SK-N-SH treated with all-trans-retinoic acid at 6 μM for 48 hours (cell line): ENCODE results near the gene USP24.

Source experiments
- ATAC-seq: fragments of 200-7000 bp; cut with Tn5 transposase; 3 replicates; pipeline ENCODE4 v1.9.1; 2020; ENCODE audit warnings: mild to moderate bottlenecking, moderate library complexity
- ARNTL ChIP-seq: fragments of 450-650 bp; formaldehyde crosslinking; IDR thresholded peaks from 2 replicates; pipeline ENCODE4 v1.5.0; 2020; ENCODE audit warnings: low read depth, mild to moderate bottlenecking, moderate library complexity, borderline replicate concordance
- BACH2 ChIP-seq: fragments of 250-450 bp; sonication (Bioruptor Pico); IDR thresholded peaks from 2 replicates; pipeline ENCODE4 v1.9.0; 2021; ENCODE audit warnings: mild to moderate bottlenecking, borderline replicate concordance
- CREB5 ChIP-seq: fragments of 250-450 bp; sonication (Bioruptor Pico); IDR thresholded peaks from 2 replicates; pipeline ENCODE4 v1.5.1; 2020; ENCODE audit warnings: low read depth, mild to moderate bottlenecking, moderate library complexity
- CSDC2 ChIP-seq: fragments of 250-450 bp; sonication (Bioruptor Pico); IDR thresholded peaks from 2 replicates; pipeline ENCODE4 v1.5.0; 2020; ENCODE audit warnings: mild to moderate bottlenecking, moderate library complexity
- CSRNP3 ChIP-seq: fragments of 250-450 bp; sonication (Bioruptor Pico); IDR thresholded peaks from 2 replicates; pipeline ENCODE4 v1.5.1; 2021; ENCODE audit warnings: mild to moderate bottlenecking, moderate library complexity
- ESRRG ChIP-seq: fragments of 250-450 bp; sonication (Bioruptor Pico); IDR thresholded peaks from 2 replicates; pipeline ENCODE4 v1.6.1; 2021; ENCODE audit warnings: mild to moderate bottlenecking
- ISL1 ChIP-seq: fragments of 250-450 bp; sonication (Bioruptor Pico); IDR thresholded peaks from 2 replicates; pipeline ENCODE4 v2.1.2; 2022; ENCODE audit warnings: mild to moderate bottlenecking, moderate library complexity
- OSR1 ChIP-seq: fragments of 250-450 bp; sonication (Bioruptor Pico); IDR thresholded peaks from 2 replicates; pipeline ENCODE4 v1.8.0; 2022; ENCODE audit warnings: moderate library complexity, mild to moderate bottlenecking, inconsistent platforms
- PATZ1 ChIP-seq: fragments of 250-450 bp; sonication (Bioruptor Pico); IDR thresholded peaks from 2 replicates; pipeline ENCODE4 v1.8.0; 2020; ENCODE audit warnings: mild to moderate bottlenecking, moderate library complexity, borderline replicate concordance
- RARB ChIP-seq: fragments of 250-450 bp; sonication (Bioruptor Pico); IDR thresholded peaks from 2 replicates; pipeline ENCODE4 v1.8.0; 2021; ENCODE audit warnings: mild to moderate bottlenecking, moderate library complexity
- SNAI2 ChIP-seq: fragments of 250-450 bp; sonication (Bioruptor Pico); IDR thresholded peaks from 2 replicates; pipeline ENCODE4 v1.5.0; 2020; ENCODE audit warnings: mild to moderate bottlenecking, moderate library complexity
- TCF4 ChIP-seq: fragments of 250-450 bp; sonication (Bioruptor Pico); IDR thresholded peaks from 2 replicates; pipeline ENCODE4 v1.8.0; 2021; ENCODE audit warnings: mild to moderate bottlenecking, moderate library complexity, borderline replicate concordance
- TOX ChIP-seq: fragments of 250-450 bp; sonication (Bioruptor Pico); IDR thresholded peaks from 2 replicates; pipeline ENCODE4 v1.8.0; 2021; ENCODE audit warnings: mild to moderate bottlenecking, moderate library complexity, borderline replicate concordance
- ZC3H10 ChIP-seq: fragments of 250-450 bp; sonication (Bioruptor Pico); IDR thresholded peaks from 2 replicates; pipeline ENCODE4 v1.5.1; 2021; ENCODE audit warnings: mild to moderate bottlenecking, moderate library complexity
- ZFP30 ChIP-seq: fragments of 450-650 bp; formaldehyde crosslinking; IDR thresholded peaks from 2 replicates; pipeline ENCODE4 v1.5.0; 2022; ENCODE audit warnings: mild to moderate bottlenecking, moderate library complexity
- ZNF565 ChIP-seq: fragments of 450-650 bp; formaldehyde crosslinking; conservative IDR thresholded peaks from 2 replicates; pipeline ENCODE4 v1.5.0; 2020; ENCODE audit warnings: low read depth, mild to moderate bottlenecking, moderate library complexity
- ZNF8 ChIP-seq: fragments of 450-650 bp; formaldehyde crosslinking; IDR thresholded peaks from 2 replicates; pipeline ENCODE4 v1.5.0; 2020; ENCODE audit warnings: mild to moderate bottlenecking, moderate library complexity
- TF ChIP-seq, protein P1 (sequence below): fragments of 250-450 bp; sonication (Bioruptor Pico); IDR thresholded peaks from 2 replicates; pipeline ENCODE4 v1.8.0; 2021; ENCODE audit warnings: low read depth, mild to moderate bottlenecking, moderate library complexity, borderline replicate concordance
- TF ChIP-seq, protein P2 (sequence below): fragments of 250-450 bp; sonication (Bioruptor Pico); IDR thresholded peaks from 2 replicates; pipeline ENCODE4 v1.5.0; 2020; ENCODE audit warnings: mild to moderate bottlenecking, moderate library complexity

Gene USP24

GRCh38 chr1:55153031-55153430 is 62.1 kb downstream of the USP24 start:
- no peak for TF ChIP-seq SNAI2
- no peak for TF ChIP-seq CSRNP3 (CRISPR knock-in tag)
- no peak for TF ChIP-seq ESRRG
- no peak for TF ChIP-seq ZNF565 (CRISPR knock-in tag)
- no peak for TF ChIP-seq OSR1 (CRISPR knock-in tag)
- TF ChIP-seq, protein P1, sequence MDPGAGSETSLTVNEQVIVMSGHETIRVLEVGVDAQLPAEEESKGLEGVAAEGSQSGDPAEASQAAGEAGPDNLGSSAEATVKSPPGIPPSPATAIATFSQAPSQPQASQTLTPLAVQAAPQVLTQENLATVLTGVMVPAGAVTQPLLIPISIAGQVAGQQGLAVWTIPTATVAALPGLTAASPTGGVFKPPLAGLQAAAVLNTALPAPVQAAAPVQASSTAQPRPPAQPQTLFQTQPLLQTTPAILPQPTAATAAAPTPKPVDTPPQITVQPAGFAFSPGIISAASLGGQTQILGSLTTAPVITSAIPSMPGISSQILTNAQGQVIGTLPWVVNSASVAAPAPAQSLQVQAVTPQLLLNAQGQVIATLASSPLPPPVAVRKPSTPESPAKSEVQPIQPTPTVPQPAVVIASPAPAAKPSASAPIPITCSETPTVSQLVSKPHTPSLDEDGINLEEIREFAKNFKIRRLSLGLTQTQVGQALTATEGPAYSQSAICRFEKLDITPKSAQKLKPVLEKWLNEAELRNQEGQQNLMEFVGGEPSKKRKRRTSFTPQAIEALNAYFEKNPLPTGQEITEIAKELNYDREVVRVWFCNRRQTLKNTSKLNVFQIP: no peak
- no peak for TF ChIP-seq BACH2
- no peak for TF ChIP-seq CSDC2
- no peak for TF ChIP-seq ZC3H10 (CRISPR knock-in tag)
- no peak for TF ChIP-seq ISL1 (CRISPR knock-in tag)
- no peak for TF ChIP-seq PATZ1 (CRISPR knock-in tag)
- TF ChIP-seq, protein P2, sequence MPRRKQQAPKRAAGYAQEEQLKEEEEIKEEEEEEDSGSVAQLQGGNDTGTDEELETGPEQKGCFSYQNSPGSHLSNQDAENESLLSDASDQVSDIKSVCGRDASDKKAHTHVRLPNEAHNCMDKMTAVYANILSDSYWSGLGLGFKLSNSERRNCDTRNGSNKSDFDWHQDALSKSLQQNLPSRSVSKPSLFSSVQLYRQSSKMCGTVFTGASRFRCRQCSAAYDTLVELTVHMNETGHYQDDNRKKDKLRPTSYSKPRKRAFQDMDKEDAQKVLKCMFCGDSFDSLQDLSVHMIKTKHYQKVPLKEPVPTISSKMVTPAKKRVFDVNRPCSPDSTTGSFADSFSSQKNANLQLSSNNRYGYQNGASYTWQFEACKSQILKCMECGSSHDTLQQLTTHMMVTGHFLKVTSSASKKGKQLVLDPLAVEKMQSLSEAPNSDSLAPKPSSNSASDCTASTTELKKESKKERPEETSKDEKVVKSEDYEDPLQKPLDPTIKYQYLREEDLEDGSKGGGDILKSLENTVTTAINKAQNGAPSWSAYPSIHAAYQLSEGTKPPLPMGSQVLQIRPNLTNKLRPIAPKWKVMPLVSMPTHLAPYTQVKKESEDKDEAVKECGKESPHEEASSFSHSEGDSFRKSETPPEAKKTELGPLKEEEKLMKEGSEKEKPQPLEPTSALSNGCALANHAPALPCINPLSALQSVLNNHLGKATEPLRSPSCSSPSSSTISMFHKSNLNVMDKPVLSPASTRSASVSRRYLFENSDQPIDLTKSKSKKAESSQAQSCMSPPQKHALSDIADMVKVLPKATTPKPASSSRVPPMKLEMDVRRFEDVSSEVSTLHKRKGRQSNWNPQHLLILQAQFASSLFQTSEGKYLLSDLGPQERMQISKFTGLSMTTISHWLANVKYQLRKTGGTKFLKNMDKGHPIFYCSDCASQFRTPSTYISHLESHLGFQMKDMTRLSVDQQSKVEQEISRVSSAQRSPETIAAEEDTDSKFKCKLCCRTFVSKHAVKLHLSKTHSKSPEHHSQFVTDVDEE: no peak
- no peak for TF ChIP-seq ARNTL (CRISPR knock-in tag)
- TF ChIP-seq ZFP30 (CRISPR knock-in tag): no peak
- no peak for ATAC-seq

DNA sequence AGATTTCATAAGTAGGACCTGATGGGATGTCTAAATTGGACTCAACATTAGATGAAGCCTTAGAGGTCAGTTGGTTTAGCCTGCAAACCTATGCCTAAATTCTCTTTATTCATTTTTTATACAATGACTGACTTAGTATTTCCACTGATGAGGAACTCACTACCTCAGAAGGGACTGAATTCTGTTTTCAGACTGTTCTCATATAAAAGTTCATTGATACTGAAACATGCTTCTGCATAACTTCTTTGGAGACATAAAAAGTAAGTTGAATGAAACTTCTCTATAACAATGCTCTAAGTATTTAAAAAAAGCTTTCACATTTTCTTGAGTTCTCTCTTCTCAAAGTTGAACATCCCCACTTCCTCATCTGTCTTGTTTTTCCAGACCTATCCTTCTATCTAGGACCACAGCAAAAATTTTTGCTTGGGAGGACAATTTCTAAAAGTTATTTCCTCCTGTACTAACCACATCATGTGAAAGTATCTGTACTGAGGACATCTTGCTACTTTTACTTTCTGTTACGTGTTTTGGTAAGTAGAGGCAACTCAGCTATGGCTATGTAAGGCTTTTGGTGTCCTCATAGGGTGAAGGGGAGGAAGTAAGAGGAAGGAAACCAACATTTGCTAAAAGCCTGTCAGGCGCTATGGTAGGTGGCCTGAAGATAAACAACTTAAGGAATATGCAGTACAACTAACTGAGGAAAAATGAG is 64.1 kb downstream of the USP24 start:
- ATAC-seq: no peak
- no peak for TF ChIP-seq CSRNP3 (CRISPR knock-in tag)
- no peak for TF ChIP-seq BACH2
- TF ChIP-seq ZNF565 (CRISPR knock-in tag): no peak
- TF ChIP-seq, protein P2: no peak
- no peak for TF ChIP-seq TCF4 (CRISPR knock-in tag)
- no peak for TF ChIP-seq ZFP30 (CRISPR knock-in tag)
- TF ChIP-seq ZC3H10 (CRISPR knock-in tag): no peak

- no peak for ATAC-seq
- TF ChIP-seq CREB5 (CRISPR knock-in tag): no peak
- TF ChIP-seq ZNF8: no peak
- no peak for TF ChIP-seq BACH2
- no peak for TF ChIP-seq SNAI2
- TF ChIP-seq OSR1 (CRISPR knock-in tag): no peak
- TF ChIP-seq ISL1 (CRISPR knock-in tag): no peak
- TF ChIP-seq, protein P2: no peak
- TF ChIP-seq RARB: no peak
- TF ChIP-seq TOX (CRISPR knock-in tag): no peak
These were observed 66.5 kb downstream of the USP24 start for GRCh38 chr1:55148676-55149075.
